D721Med (cell line): ENCODE data around the gene PFDN4.
"Not testable (repeated sequence)": the region's sequence is repeated elsewhere in the genome, so short reads cannot be mapped to it uniquely, and the experiment has no call there.

Experiments
- DNase-seq: peaks from one replicate; pipeline ENCODE4 v3.0.0; 2011; ENCODE audit warnings: low spot score; ENCODE audit not compliant: insufficient read length
- FAIRE-seq: peaks from 2 replicates; lab custom pipeline; 2011; peaks lifted over from hg19 to GRCh38; lab: Jason Lieb, UNC
- TF ChIP-seq, protein P1 (sequence below): IDR thresholded peaks from 2 replicates; pipeline ENCODE4 v1.5.1; 2012; ENCODE audit warnings: mild to moderate bottlenecking, control low read depth; ENCODE audit not compliant: insufficient read depth; ENCODE audit errors: missing control alignments

PFDN4 gene

GRCh38 chr20:54262671-54263070, 54.8 kb downstream of the PFDN4 start:
- FAIRE-seq (no peak), DNase-seq (no peak)
- TF ChIP-seq, protein P1, sequence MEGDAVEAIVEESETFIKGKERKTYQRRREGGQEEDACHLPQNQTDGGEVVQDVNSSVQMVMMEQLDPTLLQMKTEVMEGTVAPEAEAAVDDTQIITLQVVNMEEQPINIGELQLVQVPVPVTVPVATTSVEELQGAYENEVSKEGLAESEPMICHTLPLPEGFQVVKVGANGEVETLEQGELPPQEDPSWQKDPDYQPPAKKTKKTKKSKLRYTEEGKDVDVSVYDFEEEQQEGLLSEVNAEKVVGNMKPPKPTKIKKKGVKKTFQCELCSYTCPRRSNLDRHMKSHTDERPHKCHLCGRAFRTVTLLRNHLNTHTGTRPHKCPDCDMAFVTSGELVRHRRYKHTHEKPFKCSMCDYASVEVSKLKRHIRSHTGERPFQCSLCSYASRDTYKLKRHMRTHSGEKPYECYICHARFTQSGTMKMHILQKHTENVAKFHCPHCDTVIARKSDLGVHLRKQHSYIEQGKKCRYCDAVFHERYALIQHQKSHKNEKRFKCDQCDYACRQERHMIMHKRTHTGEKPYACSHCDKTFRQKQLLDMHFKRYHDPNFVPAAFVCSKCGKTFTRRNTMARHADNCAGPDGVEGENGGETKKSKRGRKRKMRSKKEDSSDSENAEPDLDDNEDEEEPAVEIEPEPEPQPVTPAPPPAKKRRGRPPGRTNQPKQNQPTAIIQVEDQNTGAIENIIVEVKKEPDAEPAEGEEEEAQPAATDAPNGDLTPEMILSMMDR: no peak

GRCh38 chr20:54263116-54263690, 55.3 kb downstream of the PFDN4 start:
- TF ChIP-seq, protein P1: no peak
- FAIRE-seq: no peak
- DNase-seq: no peak

- DNase-seq, FAIRE-seq: not testable (repeated sequence)
Measured at GRCh38 chr20:54265791-54266190, 57.9 kb downstream of the PFDN4 start.

- no peak for DNase-seq
- FAIRE-seq: no peak
- TF ChIP-seq, protein P1: no peak
Measured at GRCh38 chr20:54266844-54267243, 59.0 kb downstream of the PFDN4 start.

- FAIRE-seq (no peak), DNase-seq (no peak)
- TF ChIP-seq, protein P1: no peak
Measured at GRCh38 chr20:54267483-54268003, 59.7 kb downstream of the PFDN4 start.

GRCh38 chr20:54268941-54269340, 61.1 kb downstream of the PFDN4 start:
- FAIRE-seq (no peak), DNase-seq (no peak)
- TF ChIP-seq, protein P1: no peak
